T-helper 2 cell (primary cell): Measurements from ENCODE around the gene SPECC1.
A peak's percentile ranks its signal among the peaks of the same experiment; 100 is the strongest.
"Not testable (repeated sequence)": the region's sequence is repeated elsewhere in the genome, so short reads cannot be mapped to it uniquely, and the experiment has no call there.

Experiments used
- DNase-seq, 5 experiments: peaks; one replicate each; pipeline versions ENCODE4 v3.0.0 to v3.0.0-alpha.2; 2012 to 2022

SPECC1 gene

GRCh38 chr17:20214794-20215193 lies 205.6 kb downstream of the SPECC1 start:
- no peak for DNase-seq

- DNase-seq: no peak
Observed at GRCh38 chr17:20216154-20216815, 207.1 kb downstream of the SPECC1 start.

GRCh38 chr17:20216853-20217252 lies 207.7 kb downstream of the SPECC1 start:
- no peak for DNase-seq

- no peak for DNase-seq
Observed at GRCh38 chr17:20217677-20218076, 208.5 kb downstream of the SPECC1 start.

- DNase-seq: no peak
Observed at GRCh38 chr17:20218272-20218671, 209.1 kb downstream of the SPECC1 start.

- DNase-seq: no peak
Observed at GRCh38 chr17:20223808-20224328, 214.7 kb downstream of the SPECC1 start.

GRCh38 chr17:20224379-20224778 lies 215.2 kb downstream of the SPECC1 start:
- DNase-seq: no peak

- DNase-seq: no peak
Observed at GRCh38 chr17:20225162-20226115, 216.3 kb downstream of the SPECC1 start.

- DNase-seq: peak; percentile 28 to 84 (median 66)
Observed at GRCh38 chr17:20226814-20227482, 217.8 kb downstream of the SPECC1 start.

- DNase-seq: not testable (repeated sequence)
Observed at GRCh38 chr17:20227720-20228370, 218.7 kb downstream of the SPECC1 start.

GRCh38 chr17:20228410-20228809 lies 219.3 kb downstream of the SPECC1 start:
- DNase-seq: no peak

- DNase-seq: peak in 1 of 5 experiments; percentile 38
Observed at GRCh38 chr17:20228860-20229259, 219.7 kb downstream of the SPECC1 start.

- DNase-seq: no peak
Observed at GRCh38 chr17:20230924-20231323, 221.8 kb downstream of the SPECC1 start.

- no peak for DNase-seq
Observed at GRCh38 chr17:20232611-20233010, 223.5 kb downstream of the SPECC1 start.

- DNase-seq: peak in 4 of 5 experiments; percentile 4 to 98 (median 24)
Observed at GRCh38 chr17:20234276-20234675, 225.1 kb downstream of the SPECC1 start.

GRCh38 chr17:20235747-20236146 lies 226.6 kb downstream of the SPECC1 start:
- peak in 1 of 5 experiments; percentile 29 for DNase-seq

GRCh38 chr17:20236578-20237227 lies 227.5 kb downstream of the SPECC1 start:
- DNase-seq: no peak

GRCh38 chr17:20239776-20240175 lies 230.6 kb downstream of the SPECC1 start:
- DNase-seq: not testable (repeated sequence)

GRCh38 chr17:20241855-20242254 lies 232.7 kb downstream of the SPECC1 start:
- no peak for DNase-seq

GRCh38 chr17:20242271-20242670 lies 233.1 kb downstream of the SPECC1 start:
- DNase-seq: no peak

- DNase-seq: no peak
Observed at GRCh38 chr17:20243524-20243923, 234.4 kb downstream of the SPECC1 start.

GRCh38 chr17:20244671-20245070 lies 235.5 kb downstream of the SPECC1 start:
- no peak for DNase-seq
